Chondrocyte (in vitro differentiated cells): ENCODE data around the gene ZNF230. TPM values are rescaled to one million over a fixed set of nuclear protein-coding genes. Genes with fewer than 3 reads are reported as not detected.
A peak's percentile ranks its signal among the peaks of the same experiment; 100 is the strongest.

Source experiments
- DNase-seq: peaks from one replicate; pipeline ENCODE4 v3.0.0; 2021; ENCODE audit warnings: mixed read lengths, low spot score
- H3K27ac Mint-ChIP-seq: one replicate; pipeline ENCODE4 v1.8.0; 2021; ENCODE audit warnings: mild to moderate bottlenecking, moderate library complexity, mixed read lengths; ENCODE audit not compliant: unreplicated experiment
- H3K27me3 Mint-ChIP-seq: 2 replicates; pipeline ENCODE4 v1.8.0; 2021; ENCODE audit warnings: low read depth, mixed read lengths
- H3K36me3 Mint-ChIP-seq: 2 replicates; pipeline ENCODE4 v1.8.0; 2021; ENCODE audit warnings: low read depth, mixed read lengths
- H3K4me1 Mint-ChIP-seq: 2 replicates; pipeline ENCODE4 v1.8.0; 2021; ENCODE audit warnings: low read depth, mild to moderate bottlenecking, mixed read lengths
- H3K4me3 Mint-ChIP-seq: one replicate; pipeline ENCODE4 v1.8.0; 2021; ENCODE audit warnings: mild to moderate bottlenecking, moderate library complexity, mixed read lengths; ENCODE audit not compliant: unreplicated experiment
- H3K9me3 Mint-ChIP-seq: 2 replicates; pipeline ENCODE4 v1.8.0; 2021; ENCODE audit warnings: low read depth, mixed read lengths
- total RNA-seq: library from RNA; stranded (reverse); gene quantifications from 3 replicates; pipeline ENCODE4 v1.2.1, GENCODE V29; 2021
- TF ChIP-seq, protein P1 (sequence below): fragments of 200-600 bp; sonication (generic); IDR thresholded peaks from 2 replicates; pipeline ENCODE4 v1.5.0; 2021; ENCODE audit warnings: antibody characterized with exemption, mild to moderate bottlenecking, moderate library complexity

ZNF230 gene
- total RNA-seq, 1 donor from 2014 or later, result 3.3 TPM

DNA sequence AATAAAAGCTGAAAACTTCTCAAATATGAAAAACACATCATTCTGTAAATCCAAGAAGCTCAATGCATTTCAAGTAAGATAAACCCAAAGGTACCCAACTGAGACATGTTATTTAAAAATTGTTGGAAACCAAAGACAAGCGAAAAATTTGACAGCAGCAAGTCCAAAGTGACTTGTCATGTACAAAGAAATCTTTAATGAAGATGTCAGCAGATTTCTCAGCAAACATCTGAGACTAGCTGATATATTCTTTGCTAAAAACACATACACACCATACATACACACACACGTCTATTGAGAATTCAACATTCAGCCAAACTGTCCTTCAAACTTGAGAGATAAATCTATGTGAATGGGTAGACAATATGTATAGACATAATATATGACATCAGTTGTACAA, 16.7 kb downstream of the ZNF230 start:
- Mint-ChIP-seq H3K36me3 (peaks cover 4% of the 10 kb centered on the region), H3K27ac (no peak overlapping the region), H3K4me1 (peaks cover under 1% of the 10 kb centered on the region), H3K27me3 (peaks cover 16% of the 10 kb centered on the region), H3K4me3 (no peak overlapping the region), H3K9me3 (peaks cover 35% of the 10 kb centered on the region)
- TF ChIP-seq, protein P1, sequence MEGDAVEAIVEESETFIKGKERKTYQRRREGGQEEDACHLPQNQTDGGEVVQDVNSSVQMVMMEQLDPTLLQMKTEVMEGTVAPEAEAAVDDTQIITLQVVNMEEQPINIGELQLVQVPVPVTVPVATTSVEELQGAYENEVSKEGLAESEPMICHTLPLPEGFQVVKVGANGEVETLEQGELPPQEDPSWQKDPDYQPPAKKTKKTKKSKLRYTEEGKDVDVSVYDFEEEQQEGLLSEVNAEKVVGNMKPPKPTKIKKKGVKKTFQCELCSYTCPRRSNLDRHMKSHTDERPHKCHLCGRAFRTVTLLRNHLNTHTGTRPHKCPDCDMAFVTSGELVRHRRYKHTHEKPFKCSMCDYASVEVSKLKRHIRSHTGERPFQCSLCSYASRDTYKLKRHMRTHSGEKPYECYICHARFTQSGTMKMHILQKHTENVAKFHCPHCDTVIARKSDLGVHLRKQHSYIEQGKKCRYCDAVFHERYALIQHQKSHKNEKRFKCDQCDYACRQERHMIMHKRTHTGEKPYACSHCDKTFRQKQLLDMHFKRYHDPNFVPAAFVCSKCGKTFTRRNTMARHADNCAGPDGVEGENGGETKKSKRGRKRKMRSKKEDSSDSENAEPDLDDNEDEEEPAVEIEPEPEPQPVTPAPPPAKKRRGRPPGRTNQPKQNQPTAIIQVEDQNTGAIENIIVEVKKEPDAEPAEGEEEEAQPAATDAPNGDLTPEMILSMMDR, result no peak
- no peak for DNase-seq

DNA sequence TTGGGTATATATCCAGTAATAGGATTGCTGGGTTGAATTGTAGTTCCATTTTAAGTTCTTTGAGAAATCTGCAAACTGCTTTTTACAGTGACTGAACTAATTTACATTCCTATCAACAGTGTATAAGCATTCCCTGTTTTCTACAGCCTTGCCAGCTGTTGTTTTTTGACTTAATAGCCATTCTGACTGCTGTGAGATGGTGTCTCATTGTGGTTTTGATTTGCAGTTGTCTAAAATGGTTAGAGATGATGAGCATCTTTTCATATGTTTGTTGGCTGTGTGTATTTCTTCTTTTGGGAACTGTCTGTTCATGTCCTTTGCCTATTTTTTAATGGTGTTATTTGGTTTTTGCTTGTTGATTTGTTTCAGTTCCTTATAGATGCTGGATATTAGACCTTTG, 18.5 kb downstream of the ZNF230 start:
- TF ChIP-seq, protein P1, result no peak
- H3K27me3 Mint-ChIP-seq, result peaks cover 16% of the 10 kb centered on the region
- no peak for DNase-seq

DNA sequence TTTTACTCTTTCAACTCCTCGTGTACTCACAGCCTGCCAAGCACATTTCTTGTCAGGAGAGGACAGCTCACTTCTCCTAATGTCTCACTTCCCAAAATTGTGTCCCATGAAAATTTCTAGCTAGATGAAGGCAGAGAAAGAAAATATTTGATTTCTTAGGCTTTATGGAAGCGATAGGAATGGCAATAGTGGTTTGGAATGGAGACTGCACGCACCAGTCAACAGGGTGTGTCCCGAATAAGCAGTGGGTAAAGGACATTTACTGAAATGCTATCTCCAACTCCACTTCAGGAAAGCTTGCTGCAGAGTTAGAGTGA, 22.1 kb downstream of the ZNF230 start:
- no peak for DNase-seq
- Mint-ChIP-seq H3K27ac (peak overlapping the region; percentile 95), H3K4me1 (peaks cover 19% of the 10 kb centered on the region), H3K27me3 (peaks cover 16% of the 10 kb centered on the region), H3K4me3 (peak overlapping the region; percentile 88), H3K9me3 (peaks cover 40% of the 10 kb centered on the region), H3K36me3 (peaks cover 39% of the 10 kb centered on the region)
- TF ChIP-seq, protein P1, result no peak

More for the DNA sequence above, 18.5 kb downstream of the ZNF230 start:
- Mint-ChIP-seq H3K36me3 (peaks cover 10% of the 10 kb centered on the region), H3K4me1 (peaks cover 12% of the 10 kb centered on the region), H3K4me3 (no peak overlapping the region), H3K27ac (no peak overlapping the region), H3K9me3 (peaks cover 30% of the 10 kb centered on the region)

DNA sequence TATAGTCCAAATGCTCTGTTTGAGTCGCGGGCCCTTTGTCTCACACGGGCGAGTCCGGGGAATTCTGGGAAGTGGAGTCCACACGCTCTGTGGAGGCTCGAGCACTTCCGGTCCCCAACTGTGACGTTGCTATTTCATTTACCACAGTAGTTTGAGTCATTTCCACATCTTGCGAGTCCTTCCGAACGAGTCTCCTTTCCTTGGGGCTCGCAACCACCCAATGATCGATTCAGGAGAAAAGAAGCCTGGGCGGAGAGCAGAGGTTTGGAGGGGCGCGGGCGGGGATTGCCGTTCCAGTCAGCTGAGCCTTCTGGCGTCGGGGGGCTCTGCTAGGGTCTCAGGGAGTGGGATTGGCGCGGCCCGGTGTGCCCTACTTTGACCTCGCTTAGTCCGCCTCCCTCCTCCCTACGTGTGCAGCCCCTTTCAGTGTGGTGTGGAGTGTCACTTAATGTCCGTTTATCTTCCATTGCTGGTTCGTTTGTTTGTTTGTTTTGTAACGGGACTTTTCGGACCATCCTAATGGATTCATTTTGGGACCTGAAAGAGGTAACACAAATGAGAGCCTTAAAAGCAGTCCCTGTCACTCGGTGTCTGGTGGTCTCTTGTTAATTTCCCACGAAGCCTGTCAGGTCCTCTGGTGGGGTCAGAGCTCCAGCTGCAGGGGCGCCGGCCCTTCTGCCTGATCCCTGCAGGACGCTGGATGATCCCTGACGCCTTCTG, 22.6 kb downstream of the ZNF230 start, which contains the start of gene ZNF222:
ZNF222 (plus strand) TSS at position 163 of the 720 bp plus-strand sequence; CDS start at position 221, 58 bp downstream.
- Mint-ChIP-seq H3K36me3 (peaks cover 44% of the 10 kb centered on the region), H3K27me3 (peaks cover 13% of the 10 kb centered on the region), H3K9me3 (peaks cover 40% of the 10 kb centered on the region), H3K4me1 (peaks cover 19% of the 10 kb centered on the region), H3K27ac (peak within 1 kb of the TSS; percentile 95), H3K4me3 (peak within 1 kb of the TSS; percentile 88)
- DNase-seq, result no peak
- TF ChIP-seq, protein P1, result no peak

DNA sequence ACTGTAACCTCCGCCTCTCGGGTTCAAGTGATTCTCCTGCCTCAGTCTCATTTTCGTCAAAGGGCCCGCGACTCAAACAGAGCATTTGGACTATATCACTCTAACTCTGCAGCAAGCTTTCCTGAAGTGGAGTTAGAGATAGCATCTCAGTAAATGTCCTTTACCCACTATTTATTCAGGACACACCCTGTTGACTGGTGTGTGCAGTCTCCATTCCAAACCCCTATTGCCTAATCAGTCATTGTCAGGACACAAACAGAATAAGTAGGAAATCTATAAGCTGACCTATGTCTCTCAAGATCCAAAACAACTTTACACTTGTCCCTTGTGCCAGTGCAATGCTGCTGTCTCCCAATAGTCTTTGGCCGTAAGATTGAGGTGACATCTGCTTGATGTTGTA, 23.9 kb downstream of the ZNF230 start:
- no peak for DNase-seq
- Mint-ChIP-seq H3K27me3 (peaks cover 6% of the 10 kb centered on the region), H3K4me3 (no peak overlapping the region), H3K9me3 (peaks cover 44% of the 10 kb centered on the region), H3K27ac (no peak overlapping the region), H3K4me1 (peaks cover 19% of the 10 kb centered on the region), H3K36me3 (peaks cover 52% of the 10 kb centered on the region)
- TF ChIP-seq, protein P1, result no peak
